ENCODE results near the gene LENG9. TPM values are rescaled to one million over a fixed set of nuclear protein-coding genes. Genes with fewer than 3 reads are reported as not detected.

Gene LENG9
- polyA plus RNA-seq, 4 donors = 8.7 to 14.1 (median 10.5) TPM

GRCh38 chr19:54415208-54415900 lies 48.2 kb downstream of the LENG9 start, which contains the start of gene TTYH1:
TTYH1 (plus strand) TSS chr19:54415464; CDS start chr19:54415553, 89 bp downstream.
- Histone ChIP-seq H3K36me3 (ENCODE audit: control insufficient read depth in 3 of 3, insufficient read depth in 2 of 3, low read depth in 1 of 3, low read length in 3 of 3) (no peaks in the 10 kb centered on the region), H3K27me3 (ENCODE audit: control insufficient read depth in 3 of 3, insufficient read depth in 3 of 3, low read length in 3 of 3) (peaks cover 2 to 34% (median 24%) of the 10 kb centered on the region in 3 donors), H3K4me3 (ENCODE audit: low read depth in 1 of 3, low read length in 3 of 3) (peak within 1 kb of the TSS in 1 of 3 donors; percentile 32), H3K9me3 (ENCODE audit: control insufficient read depth in 2 of 2, insufficient read depth in 1 of 2, low read depth in 1 of 2, low read length in 1 of 2) (no peaks in the 10 kb centered on the region), H3K27ac (ENCODE audit: low read depth in 1 of 3, low read length in 2 of 3) (no peak within 1 kb of the TSS), H3K4me1 (ENCODE audit: control insufficient read depth in 3 of 3, insufficient read depth in 2 of 3, low read depth in 1 of 3, low read length in 2 of 3) (peaks cover 0 to 15% (median 0%) of the 10 kb centered on the region in 3 donors)
- DNase-seq (no peak), FAIRE-seq (no peak)
- 3 to 10% (median 5%) methylated on average over 43 to 68 of the region's 68 CpGs for WGBS, 3 donors

DNA sequence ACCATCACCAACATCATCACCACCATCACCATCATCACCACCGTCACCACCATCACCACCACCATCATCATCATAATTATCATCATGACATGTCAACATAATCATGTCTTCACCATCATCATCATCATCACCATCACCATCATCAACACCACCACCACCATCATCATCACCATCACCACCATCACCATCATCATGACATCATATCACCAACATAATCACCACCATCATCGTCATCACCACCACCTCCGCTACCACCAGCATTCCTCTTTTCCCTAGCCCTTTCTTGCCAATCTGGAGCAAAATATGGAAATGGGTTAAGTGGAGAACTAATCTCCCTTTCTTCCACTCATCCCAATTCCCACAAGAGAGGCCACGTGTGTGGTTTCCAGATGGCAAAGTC lies 49.4 kb downstream of the LENG9 start:
- Histone ChIP-seq H3K4me1 (ENCODE audit: control insufficient read depth in 3 of 3, insufficient read depth in 2 of 3, low read depth in 1 of 3, low read length in 2 of 3) (peaks cover 0 to 8% (median 0%) of the 10 kb centered on the region in 3 donors), H3K27ac (ENCODE audit: low read depth in 1 of 3, low read length in 2 of 3) (no peak overlapping the region), H3K36me3 (ENCODE audit: control insufficient read depth in 3 of 3, insufficient read depth in 2 of 3, low read depth in 1 of 3, low read length in 3 of 3) (no peaks in the 10 kb centered on the region), H3K4me3 (ENCODE audit: low read depth in 1 of 3, low read length in 3 of 3) (no peak overlapping the region), H3K9me3 (ENCODE audit: control insufficient read depth in 2 of 2, insufficient read depth in 1 of 2, low read depth in 1 of 2, low read length in 1 of 2) (no peaks in the 10 kb centered on the region), H3K27me3 (ENCODE audit: control insufficient read depth in 3 of 3, insufficient read depth in 3 of 3, low read length in 3 of 3) (peaks cover 2 to 33% (median 24%) of the 10 kb centered on the region in 3 donors)
- FAIRE-seq (no peak), DNase-seq (no peak)
- WGBS, 3 donors = 89 to 92% (median 92%) methylated on average over 4 of the region's 4 CpGs

- peaks cover 2 to 29% (median 24%) of the 10 kb centered on the region in 3 donors for H3K27me3 ChIP-seq (ENCODE audit: control insufficient read depth in 3 of 3, insufficient read depth in 3 of 3, low read length in 3 of 3)
- FAIRE-seq = no peak
- WGBS, 3 donors = 61 to 70% (median 64%) methylated on average over 4 of the region's 4 CpGs
These were observed 50.7 kb downstream of the LENG9 start for GRCh38 chr19:54412877-54413276.

More at GRCh38 chr19:54412877-54413276, 50.7 kb downstream of the LENG9 start:
- no peak for DNase-seq
- no peak overlapping the region for H3K27ac ChIP-seq (ENCODE audit: low read depth in 1 of 3, low read length in 2 of 3)
- H3K4me1 ChIP-seq (ENCODE audit: control insufficient read depth in 3 of 3, insufficient read depth in 2 of 3, low read depth in 1 of 3, low read length in 2 of 3) = peaks cover 0 to 4% (median 0%) of the 10 kb centered on the region in 3 donors
- H3K36me3 ChIP-seq (ENCODE audit: control insufficient read depth in 3 of 3, insufficient read depth in 2 of 3, low read depth in 1 of 3, low read length in 3 of 3) = no peaks in the 10 kb centered on the region
- H3K4me3 ChIP-seq (ENCODE audit: low read depth in 1 of 3, low read length in 3 of 3) = no peak overlapping the region
- no peaks in the 10 kb centered on the region for H3K9me3 ChIP-seq (ENCODE audit: control insufficient read depth in 2 of 2, insufficient read depth in 1 of 2, low read depth in 1 of 2, low read length in 1 of 2)

Other genes starting within 250 kb of the LENG9 start
- gene LILRB3, start 240.8 kb downstream of the LENG9 start, polyA plus RNA-seq = 1 to 10 TPM in 2 of 4 donors, under 1 TPM in 2; 0.45 to 3.6 (median 1.4) TPM
- 1 to 10 TPM in 1 of 4 donors, under 1 TPM in 2, not detected in 1; 0.27 to 1.6 (median 0.53) TPM for gene LILRA6, start 221.0 kb downstream of the LENG9 start, polyA plus RNA-seq
- 1 to 10 TPM; 1.1 to 6.9 (median 4.4) TPM for gene LILRB5, start 206.5 kb downstream of the LENG9 start, polyA plus RNA-seq
- 1 to 10 TPM in 2 of 4 donors, under 1 TPM in 2; 0.22 to 4.7 (median 1.7) TPM for gene LILRB2, start 182.7 kb downstream of the LENG9 start, polyA plus RNA-seq
- 1 to 10 TPM; 1.6 to 8.2 (median 2.2) TPM for gene LILRA5, start 150.6 kb downstream of the LENG9 start, polyA plus RNA-seq
- under 1 TPM in 2 of 4 donors, not detected in 2; 0.19 to 0.22 TPM for gene LILRA4, start 124.6 kb downstream of the LENG9 start, polyA plus RNA-seq
- gene LAIR1, start 98.8 kb downstream of the LENG9 start, polyA plus RNA-seq = 10 to 100 TPM in 1 of 4 donors, 1 to 10 TPM in 3; 2.2 to 10.9 (median 8.9) TPM
- gene TTYH1, start 48.3 kb downstream of the LENG9 start, polyA plus RNA-seq = 10 to 100 TPM in 1 of 4 donors, 1 to 10 TPM in 1, not detected in 2; 1.5 to 10.1 TPM
- gene LENG8, start 14.6 kb downstream of the LENG9 start, polyA plus RNA-seq = 100 to 1,000 TPM in 1 of 4 donors, 10 to 100 TPM in 3; 51.6 to 214 (median 87.2) TPM
- gene CDC42EP5, start 9.5 kb upstream of the LENG9 start, polyA plus RNA-seq = 100 to 1,000 TPM; 131 to 215 (median 163) TPM
- gene LAIR2, start 39.1 kb upstream of the LENG9 start, polyA plus RNA-seq = under 1 TPM in 2 of 4 donors, not detected in 2; 0.09 to 0.33 TPM
- 1 to 10 TPM in 2 of 4 donors, under 1 TPM in 1, not detected in 1; 0.34 to 1.1 (median 1.1) TPM for gene LILRA2, start 110.0 kb upstream of the LENG9 start, polyA plus RNA-seq
- gene LILRA1, start 129.9 kb upstream of the LENG9 start, polyA plus RNA-seq = under 1 TPM; 0.22 to 0.61 (median 0.42) TPM
- gene LILRB1, start 166.7 kb upstream of the LENG9 start, polyA plus RNA-seq = 1 to 10 TPM in 2 of 4 donors, under 1 TPM in 2; 0.45 to 3.5 (median 1.8) TPM
- gene LILRB4, start 199.2 kb upstream of the LENG9 start, polyA plus RNA-seq = 1 to 10 TPM; 1.1 to 4.6 (median 2.9) TPM

Data from small intestine (tissue), 7 donors.